Osteoblast (primary cell): Measurements from ENCODE around the gene NRF1. TPM values are rescaled to one million over a fixed set of nuclear protein-coding genes. Genes with fewer than 3 reads are reported as not detected.

Experiments
- DNase-seq: peaks from one replicate; pipeline ENCODE4 v3.0.0; 2011; ENCODE audit warnings: low spot score, mixed read lengths; ENCODE audit not compliant: insufficient read length; ENCODE audit errors: missing footprints
- H2AFZ ChIP-seq: 2 replicates; pipeline ENCODE4 v1.6.0; 2011; ENCODE audit warnings: mild to moderate bottlenecking, low read length
- H3K27ac ChIP-seq: 2 replicates; pipeline ENCODE4 v1.5.1; 2011; ENCODE audit warnings: mild to moderate bottlenecking, low read depth, low read length, moderate library complexity
- H3K27me3 ChIP-seq: 2 replicates; pipeline ENCODE4 v1.6.0; 2012; ENCODE audit warnings: mild to moderate bottlenecking, control low read depth, inconsistent platforms, low read length, moderate library complexity; ENCODE audit not compliant: insufficient read depth
- H3K36me3 ChIP-seq: 2 replicates; pipeline ENCODE4 v1.5.1; 2011; ENCODE audit warnings: mild to moderate bottlenecking, low read length, control low read depth, moderate library complexity; ENCODE audit not compliant: insufficient read depth
- H3K4me1 ChIP-seq: 2 replicates; pipeline ENCODE4 v1.5.1; 2011; ENCODE audit warnings: mild to moderate bottlenecking, low read length, control low read depth, moderate library complexity; ENCODE audit not compliant: insufficient read depth
- H3K4me2 ChIP-seq: 2 replicates; pipeline ENCODE4 v1.6.0; 2011; ENCODE audit warnings: mild to moderate bottlenecking, low read length; ENCODE audit not compliant: insufficient read depth
- H3K4me3 ChIP-seq: fragments of 200-600 bp; sonication (generic); 3 replicates; pipeline ENCODE4 v1.5.1; 2012; ENCODE audit warnings: mild to moderate bottlenecking, low read length, inconsistent platforms; ENCODE audit not compliant: insufficient read depth
- H3K79me2 ChIP-seq: 2 replicates; pipeline ENCODE4 v1.6.0; 2012; ENCODE audit warnings: mild to moderate bottlenecking, low read length, control low read depth, inconsistent platforms; ENCODE audit not compliant: insufficient read depth
- H3K9me3 ChIP-seq: 2 replicates; pipeline ENCODE4 v1.5.1; 2011; ENCODE audit warnings: low read depth, low read length, control low read depth
- H4K20me1 ChIP-seq: 2 replicates; pipeline ENCODE4 v1.6.0; 2012; ENCODE audit warnings: mild to moderate bottlenecking, low read length, control low read depth; ENCODE audit not compliant: insufficient read depth
- CTCF ChIP-seq: IDR thresholded peaks from 2 replicates; pipeline ENCODE4 v1.5.1; 2011; ENCODE audit warnings: mild to moderate bottlenecking, low read depth, low read length, moderate library complexity; ENCODE audit errors: extremely low read depth
- total RNA-seq: library from RNA; depleted of rRNA; stranded (reverse); fragments of >200 nt; gene quantifications from 2 replicates; pipeline ENCODE4 v1.2.3, GENCODE V29; 2012

Gene NRF1
- total RNA-seq, 1 donor = 14.8 TPM

GRCh38 chr7:129762387-129762969 is 151.0 kb downstream of the NRF1 start:
- no peaks in the 10 kb centered on the region for H3K9me3 ChIP-seq
- H3K79me2 ChIP-seq = no peaks in the 10 kb centered on the region
- DNase-seq = no peak
- TF ChIP-seq CTCF = no peak
- no peaks in the 10 kb centered on the region for H4K20me1 ChIP-seq
- no peak overlapping the region for H2AFZ ChIP-seq
- H3K4me2 ChIP-seq = no peak overlapping the region
- peaks cover 8% of the 10 kb centered on the region for H3K27me3 ChIP-seq
- H3K27ac ChIP-seq = no peak overlapping the region
- no peak overlapping the region for H3K4me3 ChIP-seq
- no peaks in the 10 kb centered on the region for H3K36me3 ChIP-seq
- H3K4me1 ChIP-seq = no peaks in the 10 kb centered on the region

GRCh38 chr7:129764247-129765084 is 152.9 kb downstream of the NRF1 start:
- no peak for TF ChIP-seq CTCF
- Histone ChIP-seq H3K27me3 (peaks cover 9% of the 10 kb centered on the region), H3K36me3 (no peaks in the 10 kb centered on the region), H3K4me3 (no peak overlapping the region), H3K4me1 (no peaks in the 10 kb centered on the region), H2AFZ (no peak overlapping the region), H3K79me2 (no peaks in the 10 kb centered on the region), H3K27ac (no peak overlapping the region), H3K9me3 (no peaks in the 10 kb centered on the region), H3K4me2 (no peak overlapping the region), H4K20me1 (no peaks in the 10 kb centered on the region)
- no peak for DNase-seq

- no peaks in the 10 kb centered on the region for H4K20me1 ChIP-seq
- no peak for DNase-seq
- no peak overlapping the region for H2AFZ ChIP-seq
- no peaks in the 10 kb centered on the region for H3K4me1 ChIP-seq
- no peak overlapping the region for H3K4me3 ChIP-seq
- no peak overlapping the region for H3K4me2 ChIP-seq
- no peaks in the 10 kb centered on the region for H3K9me3 ChIP-seq
- TF ChIP-seq CTCF = no peak
- H3K27ac ChIP-seq = no peak overlapping the region
- H3K27me3 ChIP-seq = peaks cover 11% of the 10 kb centered on the region
- H3K79me2 ChIP-seq = no peaks in the 10 kb centered on the region
- no peaks in the 10 kb centered on the region for H3K36me3 ChIP-seq
Observed at GRCh38 chr7:129765352-129765751, 153.8 kb downstream of the NRF1 start.
